Measurements from ENCODE around the gene ZC3H12C.

ZC3H12C gene

GRCh38 chr11:110077346-110077745 lies 15.8 kb upstream of the ZC3H12C start:
- DNase-seq: no peak

DNA sequence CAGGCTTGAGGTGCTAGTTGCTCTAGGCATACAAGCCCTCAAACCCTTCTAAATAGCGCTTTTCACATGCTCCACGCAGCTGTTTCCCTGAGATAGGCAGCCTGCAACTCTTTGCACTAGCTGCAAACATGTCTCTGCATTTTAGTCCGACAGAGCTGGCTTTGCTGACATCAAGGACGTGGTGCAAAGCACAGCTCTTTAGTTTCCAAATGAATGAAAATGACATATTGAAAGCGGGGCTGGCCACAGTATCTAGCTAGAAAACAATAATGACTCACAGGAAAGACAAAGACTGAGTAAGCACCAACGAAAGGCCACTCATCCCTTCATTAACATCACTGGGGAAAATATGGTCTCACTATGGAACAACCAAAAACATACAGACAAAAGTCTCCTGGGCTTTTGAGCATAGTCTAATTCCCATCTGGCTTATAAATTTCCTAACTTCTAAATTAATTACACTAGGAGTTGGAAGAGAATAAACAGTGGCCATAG lies 15.3 kb upstream of the ZC3H12C start:
- no peak for DNase-seq

- DNase-seq: no peak
Observed at GRCh38 chr11:110078923-110079544, 14.2 kb upstream of the ZC3H12C start.

- no peak for DNase-seq
Observed at GRCh38 chr11:110079726-110080125, 13.5 kb upstream of the ZC3H12C start.

DNA sequence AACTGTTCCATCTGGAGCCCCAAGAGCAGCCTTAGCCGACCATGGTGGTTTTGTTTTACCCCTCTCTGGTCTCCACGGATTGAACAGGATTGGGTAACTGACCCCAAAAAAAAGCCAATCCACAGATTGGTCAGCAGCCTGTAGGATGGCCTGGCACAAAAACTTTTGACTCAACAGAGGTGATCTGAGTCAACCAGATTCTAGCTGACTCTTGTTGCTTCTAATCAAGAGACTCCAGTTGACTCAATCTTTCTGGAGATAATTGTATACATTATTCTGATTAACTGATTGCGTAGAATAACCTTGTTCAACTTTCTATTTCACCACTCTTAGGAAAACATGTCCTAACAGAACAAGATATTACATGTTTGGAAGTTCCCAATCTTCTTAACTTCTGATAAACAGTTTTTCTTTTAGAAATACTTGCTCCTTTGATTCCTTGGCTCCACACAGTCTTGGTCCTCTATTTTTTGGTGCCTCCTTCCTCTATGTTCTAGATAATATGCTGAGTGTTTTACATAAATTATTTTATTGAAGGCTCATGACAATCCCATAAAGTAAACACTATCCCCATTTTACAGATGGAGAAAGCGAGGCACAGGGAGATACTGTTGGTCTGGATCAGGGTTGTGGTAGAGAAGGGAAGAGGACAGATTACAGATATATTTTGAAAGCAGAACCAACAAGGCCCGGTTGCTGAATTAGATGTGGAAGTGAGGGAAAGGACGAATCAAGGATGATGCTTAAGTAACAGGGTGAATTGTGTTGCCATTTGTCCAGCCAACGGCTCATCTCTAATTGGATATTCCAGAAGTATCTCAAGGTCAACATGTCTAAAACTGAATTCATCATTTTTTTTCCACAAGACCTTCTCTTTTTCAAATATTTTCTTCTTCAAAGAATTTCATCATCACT lies 11.5 kb upstream of the ZC3H12C start:
- DNase-seq: no peak

DNA sequence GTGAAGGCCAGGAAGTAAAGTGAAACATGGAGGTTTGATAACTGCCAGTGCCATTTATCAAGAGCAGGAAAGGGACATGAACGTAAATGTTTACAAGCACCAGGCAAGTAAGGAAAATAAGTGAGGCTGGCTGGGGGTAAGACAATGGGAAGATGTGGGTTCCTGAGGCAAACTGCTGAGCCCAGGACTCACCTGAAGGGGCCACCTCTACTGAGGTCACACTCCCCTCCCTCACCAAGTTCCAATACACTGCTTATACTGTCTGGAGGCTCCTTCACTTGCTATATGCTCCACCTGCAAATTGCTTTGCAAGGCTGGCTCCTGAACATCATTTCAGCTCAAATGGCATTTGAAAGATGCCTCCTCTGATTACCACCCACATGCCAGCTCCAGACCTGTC lies 10.3 kb upstream of the ZC3H12C start:
- DNase-seq: no peak

GRCh38 chr11:110085255-110085838 lies 7.8 kb upstream of the ZC3H12C start:
- DNase-seq: no peak

GRCh38 chr11:110086892-110087309 lies 6.3 kb upstream of the ZC3H12C start:
- peak; percentile 84 to 92 for DNase-seq

DNA sequence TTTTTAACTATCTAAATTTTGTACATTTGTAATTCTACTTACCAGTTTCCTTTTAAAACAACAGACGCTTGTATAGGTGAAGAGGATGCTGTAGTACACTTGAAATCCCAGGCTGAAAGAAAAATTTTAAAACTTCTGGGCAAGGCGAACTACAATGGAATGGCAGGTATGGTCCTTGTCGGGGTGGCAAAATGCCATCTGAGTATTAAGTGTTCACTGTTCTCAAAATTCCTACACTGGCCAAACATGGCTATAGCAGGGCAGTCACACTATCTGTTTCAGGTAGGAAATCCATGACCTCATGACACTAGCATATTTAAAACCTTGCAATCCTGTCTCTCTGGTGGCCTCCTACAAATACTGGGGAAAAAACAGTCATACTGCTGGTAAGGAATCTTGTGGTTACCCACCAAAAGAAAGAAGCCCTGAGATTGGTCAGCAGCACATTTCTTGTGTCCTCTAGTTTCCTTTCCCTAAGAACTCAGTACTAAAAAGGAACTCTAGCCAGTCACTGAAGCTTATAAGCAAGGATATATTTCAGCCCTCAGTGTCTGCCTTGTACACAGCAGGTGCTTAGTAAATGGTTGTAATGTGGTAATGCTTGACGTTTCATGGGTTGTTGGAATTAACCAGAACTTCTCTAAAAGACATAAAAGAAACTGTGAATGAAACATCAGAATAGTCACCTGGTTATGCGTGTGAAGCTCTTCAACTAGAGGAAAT lies 5.2 kb upstream of the ZC3H12C start:
- DNase-seq: peak; percentile 41 to 42

- DNase-seq: no peak
Observed at GRCh38 chr11:110088535-110089344, 4.5 kb upstream of the ZC3H12C start.

DNA sequence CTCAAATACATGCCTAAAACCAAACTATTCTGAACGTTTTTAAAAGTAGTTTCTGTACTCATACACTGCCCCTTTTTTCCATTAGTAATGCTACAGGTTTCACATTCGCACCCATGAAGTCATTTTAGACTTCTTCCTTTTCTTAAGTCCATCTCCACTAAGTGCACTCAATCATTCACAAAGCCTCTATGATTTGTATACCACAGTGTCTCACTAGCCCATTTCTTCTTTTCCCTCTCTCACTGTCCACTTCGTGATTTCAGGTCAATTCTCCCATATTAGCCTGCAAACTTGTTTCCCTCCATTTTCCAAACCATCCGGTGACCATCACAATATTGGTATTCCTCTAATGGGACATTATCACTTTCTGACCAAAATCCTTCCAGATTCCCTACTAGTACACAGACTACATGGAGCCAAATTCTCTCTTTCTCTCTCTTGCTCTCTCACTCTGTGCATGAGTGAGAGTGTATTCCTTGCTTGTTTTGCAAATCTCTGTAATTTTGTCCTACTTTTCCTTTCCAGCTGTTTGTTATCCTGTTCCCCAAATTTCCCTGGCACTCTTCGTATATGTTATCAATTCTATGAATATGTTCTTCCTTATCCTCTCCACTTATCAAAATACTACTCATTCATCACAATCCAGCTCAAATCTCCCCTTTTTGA lies 3.4 kb upstream of the ZC3H12C start:
- no peak for DNase-seq

GRCh38 chr11:110090466-110091026 lies 2.6 kb upstream of the ZC3H12C start:
- DNase-seq: no peak

DNA sequence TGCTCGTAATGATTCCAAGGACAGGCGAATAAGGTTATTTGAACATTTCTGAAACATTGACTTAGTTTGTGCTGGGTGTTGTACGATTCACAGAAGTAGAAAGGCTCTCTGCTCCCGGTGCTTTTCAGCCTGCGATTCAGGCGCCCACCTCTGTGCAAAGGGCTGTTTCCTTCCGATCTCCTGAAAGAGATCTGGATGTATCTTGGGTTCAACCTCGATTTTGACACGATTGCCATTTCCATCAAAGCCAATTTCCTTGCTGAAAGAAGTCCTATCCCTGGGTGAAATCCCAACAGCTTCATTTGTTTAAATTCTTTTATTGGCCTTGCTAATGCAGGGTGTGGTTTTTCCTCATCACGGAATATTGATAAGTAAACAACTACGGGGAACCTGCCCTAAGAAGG lies 1.1 kb upstream of the ZC3H12C start:
- DNase-seq: no peak

DNA sequence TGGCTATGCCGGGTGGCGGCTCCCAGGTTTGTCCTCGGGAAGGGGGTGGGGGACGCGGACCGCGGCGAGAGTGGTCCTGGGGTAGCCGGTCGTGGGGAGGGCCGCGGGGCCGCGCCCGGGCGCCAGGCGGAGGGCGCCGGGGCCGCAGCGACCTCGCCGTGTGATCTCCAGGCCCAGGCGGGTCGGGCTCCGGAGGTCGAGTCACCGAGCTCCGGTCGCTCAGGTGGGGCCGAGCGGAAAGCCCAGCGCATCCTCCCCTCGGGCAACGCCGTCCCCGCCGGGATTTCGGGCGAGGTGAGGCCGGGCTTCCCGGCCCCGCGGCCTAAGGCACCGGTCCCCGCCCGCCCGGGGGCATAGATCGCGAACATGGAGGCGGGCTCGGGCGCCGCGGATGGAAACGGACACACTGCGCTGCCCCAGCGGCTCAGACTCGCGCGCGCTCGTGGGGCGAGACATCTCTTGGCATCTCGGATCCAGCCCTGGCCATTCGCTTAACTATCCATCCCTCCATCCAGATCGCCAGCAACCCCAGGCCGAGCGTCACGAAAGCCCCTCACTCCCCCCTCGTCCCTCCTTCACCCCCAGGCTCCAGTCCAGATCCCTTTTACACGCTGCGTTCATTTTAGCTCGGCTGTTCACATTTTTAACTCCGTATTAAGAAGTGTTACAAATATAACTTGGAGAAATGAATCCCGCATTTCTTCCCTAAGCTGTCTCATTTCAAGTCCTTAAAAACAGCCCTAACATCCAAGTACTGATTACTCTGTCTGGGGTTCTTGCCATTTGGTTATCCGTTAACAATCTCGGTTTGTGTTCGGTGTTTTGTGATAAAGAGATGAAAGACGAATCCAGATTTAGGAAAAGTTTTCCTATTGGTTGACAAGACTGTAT lies 460 bp downstream of the ZC3H12C start:
- peak; percentile 41 to 57 for DNase-seq

DNA sequence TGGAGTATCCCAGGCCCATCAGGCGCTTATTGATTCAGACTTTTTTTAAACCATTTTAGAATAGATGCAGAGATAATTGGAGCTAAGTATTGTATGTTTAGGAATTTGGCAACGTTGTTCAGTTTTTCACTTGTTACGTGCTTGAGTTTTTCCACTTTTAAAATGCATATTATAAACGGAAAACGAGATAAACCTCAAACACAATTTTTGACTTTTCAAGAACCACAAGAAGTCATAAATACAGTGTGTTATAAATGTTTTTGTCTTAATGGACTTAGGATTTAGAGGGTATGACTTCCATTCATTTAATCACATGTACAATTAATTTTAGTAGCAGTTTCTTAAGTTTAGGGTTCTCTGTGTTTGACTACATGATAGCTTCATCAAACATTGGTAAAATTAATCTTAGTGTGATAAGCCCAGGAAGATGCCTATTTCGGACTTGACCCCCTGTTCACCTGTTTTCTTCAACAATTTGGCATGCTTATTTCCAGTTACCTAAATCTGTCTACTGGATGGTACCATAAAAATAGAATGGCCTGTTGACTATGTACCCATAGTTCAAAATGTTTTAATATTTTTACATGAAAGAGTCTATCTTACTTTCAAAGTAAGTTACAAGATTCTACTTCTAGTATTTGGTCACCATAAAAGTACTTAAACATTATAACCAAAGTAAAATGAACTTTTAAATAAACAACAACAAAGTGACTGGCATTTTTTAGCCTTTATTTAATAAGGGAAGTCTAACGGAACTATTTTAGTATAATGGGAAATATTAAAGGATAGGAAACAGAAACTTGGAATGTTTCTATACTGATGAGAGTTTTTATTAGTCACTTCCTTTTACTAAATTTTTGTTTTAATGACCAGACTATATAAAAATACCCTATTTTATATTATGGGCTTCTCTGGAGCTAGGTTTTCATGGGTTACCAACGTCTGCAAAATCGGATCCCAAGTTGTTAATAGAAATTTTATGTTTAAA lies 1.4 kb downstream of the ZC3H12C start:
- DNase-seq: no peak

- peak; percentile 47 to 67 for DNase-seq
Observed at GRCh38 chr11:110095554-110095953, 2.4 kb downstream of the ZC3H12C start.

GRCh38 chr11:110096496-110096895 lies 3.3 kb downstream of the ZC3H12C start:
- peak; percentile 46 to 50 for DNase-seq

GRCh38 chr11:110097459-110098012 lies 4.3 kb downstream of the ZC3H12C start:
- DNase-seq: no peak

Measured in inflammatory macrophage (primary cell).